GM21390 (cell line): ENCODE data around the gene STXBP6.

Experiments used
- ATAC-seq: cut with Tn5 transposase; IDR thresholded peaks from one replicate; pipeline ENCODE4 v1.9.1; 2021; ENCODE audit not compliant: unreplicated experiment

STXBP6 gene

GRCh38 chr14:25019892-25020291 lies 30.1 kb downstream of the STXBP6 start:
- no peak for ATAC-seq

- ATAC-seq = no peak
Observed at GRCh38 chr14:25017562-25017961, 32.4 kb downstream of the STXBP6 start.

GRCh38 chr14:25015761-25016160 lies 34.2 kb downstream of the STXBP6 start:
- ATAC-seq = no peak

- ATAC-seq = no peak
Observed at GRCh38 chr14:25014440-25014839, 35.5 kb downstream of the STXBP6 start.

- no peak for ATAC-seq
Observed at GRCh38 chr14:25011095-25011494, 38.9 kb downstream of the STXBP6 start.

- no peak for ATAC-seq
Observed at GRCh38 chr14:25010471-25010870, 39.5 kb downstream of the STXBP6 start.

GRCh38 chr14:25009891-25010290 lies 40.1 kb downstream of the STXBP6 start:
- ATAC-seq = no peak

- no peak for ATAC-seq
Observed at GRCh38 chr14:25007832-25008231, 42.1 kb downstream of the STXBP6 start.

GRCh38 chr14:25006961-25007795 lies 42.8 kb downstream of the STXBP6 start:
- no peak for ATAC-seq

- ATAC-seq = no peak
Observed at GRCh38 chr14:25006031-25006430, 43.9 kb downstream of the STXBP6 start.

- ATAC-seq = no peak
Observed at GRCh38 chr14:25004389-25004809, 45.5 kb downstream of the STXBP6 start.

GRCh38 chr14:25003537-25003936 lies 46.4 kb downstream of the STXBP6 start:
- no peak for ATAC-seq

- ATAC-seq = no peak
Observed at GRCh38 chr14:25001601-25002000, 48.3 kb downstream of the STXBP6 start.

- ATAC-seq = no peak
Observed at GRCh38 chr14:25001156-25001555, 48.8 kb downstream of the STXBP6 start.

GRCh38 chr14:24999157-24999556 lies 50.8 kb downstream of the STXBP6 start:
- no peak for ATAC-seq

- no peak for ATAC-seq
Observed at GRCh38 chr14:24996930-24997725, 52.8 kb downstream of the STXBP6 start.

- no peak for ATAC-seq
Observed at GRCh38 chr14:24995016-24995415, 54.9 kb downstream of the STXBP6 start.

GRCh38 chr14:24993631-24994030 lies 56.3 kb downstream of the STXBP6 start:
- ATAC-seq = no peak

- ATAC-seq = no peak
Observed at GRCh38 chr14:24992624-24993360, 57.2 kb downstream of the STXBP6 start.

GRCh38 chr14:24991821-24992220 lies 58.1 kb downstream of the STXBP6 start:
- no peak for ATAC-seq

GRCh38 chr14:24991288-24991687 lies 58.7 kb downstream of the STXBP6 start:
- ATAC-seq = no peak
